Gastroesophageal sphincter (tissue), 4 donors: ENCODE measurements around the gene NKX3-2. TPM values are rescaled to one million over a fixed set of nuclear protein-coding genes. Genes with fewer than 3 reads are reported as not detected.

Experiments used
- ATAC-seq: fragments of 150-250 bp; one replicate; pipeline ENCODE4 v1.9.1; 2016; ENCODE audit warnings: mild to moderate bottlenecking, moderate library complexity
- H3K27ac ChIP-seq, 4 donors: fragments of 200-600 bp; sonication (generic) in 3 of 4; 1 replicate in 3 of 4; 2 replicates in 1 of 4; pipeline ENCODE4 v1.5.1; 2016 to 2019
- H3K27me3 ChIP-seq: fragments of 200-600 bp; sonication (generic); one replicate; pipeline ENCODE4 v1.5.1; 2019
- H3K36me3 ChIP-seq, 2 donors: fragments of 200-600 bp; sonication (generic); one replicate each; pipeline ENCODE4 v1.5.1; 2019; ENCODE audit warnings: control low read depth in 1 of 2
- H3K4me1 ChIP-seq, 3 donors: fragments of 200-600 bp; sonication (generic); 1 replicate in 2 of 3; 2 replicates in 1 of 3; pipeline ENCODE4 v1.5.1; 2016 to 2019; ENCODE audit warnings: control low read depth in 2 of 3
- H3K4me3 ChIP-seq, 2 donors: fragments of 200-600 bp; sonication (generic); one replicate each; pipeline ENCODE4 v1.5.1; 2019; ENCODE audit warnings: mild to moderate bottlenecking in 1 of 2, moderate library complexity in 1 of 2
- H3K9me3 ChIP-seq, 3 donors: fragments of 200-600 bp; sonication (generic); one replicate each; pipeline ENCODE4 v1.5.1; 2017 to 2019; ENCODE audit warnings: control low read depth in 2 of 3
- CTCF ChIP-seq, 4 experiments: fragments of 200-600 bp in 2 of 4; fragments of 450-650 bp in 2 of 4; sonication (generic) in 1 of 4; IDR thresholded peaks; one replicate each; pipeline ENCODE4 v1.5.1; 2017 to 2019; ENCODE audit warnings: antibody characterized with exemption in 4 of 4, mild to moderate bottlenecking in 2 of 4, moderate library complexity in 2 of 4
- EP300 ChIP-seq: sonication (generic); formaldehyde crosslinking; IDR thresholded peaks from one replicate; pipeline ENCODE4 v1.6.1; 2017; ENCODE audit warnings: antibody characterized with exemption, mild to moderate bottlenecking
- POLR2A ChIP-seq, 2 donors: fragments of 450-650 bp; IDR thresholded peaks; one replicate each; pipeline ENCODE4 v1.6.1; 2017; ENCODE audit warnings: antibody characterized with exemption in 2 of 2, mild to moderate bottlenecking in 2 of 2, moderate library complexity in 1 of 2
- POLR2AphosphoS5 ChIP-seq: sonication (generic); formaldehyde crosslinking; IDR thresholded peaks from one replicate; pipeline ENCODE4 v1.6.1; 2017; ENCODE audit warnings: antibody characterized with exemption
- WGBS, 2 donors: methylation state at CpG; one replicate each; pipeline ENCODE4 v1.1.5; 2018; ENCODE audit warnings: low coverage in 1 of 2; 5-methylcytosine and 5-hydroxymethylcytosine counted together
- total RNA-seq, 4 donors: library from RNA; depleted of rRNA; stranded (reverse); fragments of >200 nt; gene quantifications; one replicate each; pipeline ENCODE4 v1.1.0, GENCODE V29; 2016

Gene NKX3-2
- total RNA-seq, 4 donors from 2014 or later = 0.62 to 5.5 (median 3.0) TPM

GRCh38 chr4:13553081-13553480, 8.8 kb upstream of the NKX3-2 start:
- no peaks in the 10 kb centered on the region for H3K36me3 ChIP-seq
- peaks cover 57% of the 10 kb centered on the region for H3K27me3 ChIP-seq
- H3K4me1 ChIP-seq = peaks cover 0 to 11% (median under 1%) of the 10 kb centered on the region in 3 donors
- no peak overlapping the region for H3K4me3 ChIP-seq
- 42 to 60% methylated on average over 1 of the region's 1 CpG for WGBS, 2 donors
- TF ChIP-seq POLR2A (IDR thresholded peaks at IDR 0.05) (no peak), EP300 (no peak), CTCF (IDR thresholded peaks at IDR 0.05) (no peak), POLR2AphosphoS5 (no peak)
- peaks cover 0 to 21% (median 0%) of the 10 kb centered on the region in 3 donors for H3K9me3 ChIP-seq
- ATAC-seq = no peak
- H3K27ac ChIP-seq = no peak overlapping the region

GRCh38 chr4:13548984-13549546, 4.8 kb upstream of the NKX3-2 start:
- ATAC-seq = peak; percentile 51
- no peak for TF ChIP-seq EP300
- peak in 3 of 4 experiments; percentile 83 to 90 (median 86) for TF ChIP-seq CTCF (IDR thresholded peaks at IDR 0.05)
- H3K27me3 ChIP-seq = peaks cover 92% of the 10 kb centered on the region
- H3K36me3 ChIP-seq = no peaks in the 10 kb centered on the region
- peak overlapping the region in 1 of 2 donors; percentile 26 for H3K4me3 ChIP-seq
- WGBS, 2 donors = 5 to 6% methylated on average over 7 to 16 of the region's 21 CpGs
- H3K9me3 ChIP-seq = peaks cover 0 to 21% (median 0%) of the 10 kb centered on the region in 3 donors
- peaks cover 0 to 40% (median 23%) of the 10 kb centered on the region in 3 donors for H3K4me1 ChIP-seq
- no peak overlapping the region for H3K27ac ChIP-seq

GRCh38 chr4:13548059-13548983, 4.0 kb upstream of the NKX3-2 start:
- H3K27me3 ChIP-seq = peaks cover 96% of the 10 kb centered on the region
- H3K4me3 ChIP-seq = peak overlapping the region in 1 of 2 donors; percentile 49
- ATAC-seq = no peak
- peaks cover 0 to 47% (median 30%) of the 10 kb centered on the region in 3 donors for H3K4me1 ChIP-seq
- peaks cover 0 to 21% (median 0%) of the 10 kb centered on the region in 3 donors for H3K9me3 ChIP-seq
- 8 to 13% methylated on average over 16 to 24 of the region's 35 CpGs for WGBS, 2 donors
- H3K36me3 ChIP-seq = no peaks in the 10 kb centered on the region
- H3K27ac ChIP-seq = peak overlapping the region in 3 of 4 donors; percentile 27 to 57 (median 30)
- TF ChIP-seq CTCF (IDR thresholded peaks at IDR 0.05) (no peak), EP300 (no peak), POLR2A (IDR thresholded peaks at IDR 0.05) (no peak), POLR2AphosphoS5 (no peak)

- no peak for TF ChIP-seq POLR2AphosphoS5
- no peak for TF ChIP-seq POLR2A (IDR thresholded peaks at IDR 0.05)
- TF ChIP-seq CTCF (IDR thresholded peaks at IDR 0.05) = no peak
- no peak for TF ChIP-seq EP300
- Histone ChIP-seq H3K27ac (peak overlapping the region in 3 of 4 donors; percentile 27 to 57 (median 30)), H3K4me1 (peaks cover 0 to 52% (median 30%) of the 10 kb centered on the region in 3 donors), H3K4me3 (peak overlapping the region; percentile 2 to 49), H3K9me3 (peaks cover 0 to 18% (median 0%) of the 10 kb centered on the region in 3 donors), H3K27me3 (peaks cover 100% of the 10 kb centered on the region), H3K36me3 (no peaks in the 10 kb centered on the region)
- 0% methylated on average over 5 of the region's 56 CpGs; no CpG with 5 or more reads in 1 of the 2 donors for WGBS, 2 donors
- ATAC-seq = no peak
Measured at GRCh38 chr4:13547485-13548041, 3.3 kb upstream of the NKX3-2 start.
